Epithelial cell of esophagus (primary cell): ENCODE data around the gene ARL11.

ENCODE experiments used
- DNase-seq: peaks from one replicate; pipeline ENCODE4 v3.0.0; 2010; ENCODE audit warnings: low read depth
- H3K4me3 ChIP-seq: 2 replicates; pipeline ENCODE4 v1.5.1; 2011; ENCODE audit warnings: mild to moderate bottlenecking, low read length, control low read depth
- CTCF ChIP-seq: IDR thresholded peaks from 2 replicates; pipeline ENCODE4 v1.5.1; 2011; ENCODE audit warnings: low read depth, mild to moderate bottlenecking, low read length, control low read depth, inconsistent platforms; ENCODE audit not compliant: insufficient read depth; ENCODE audit errors: missing control alignments

The ARL11 gene

DNA sequence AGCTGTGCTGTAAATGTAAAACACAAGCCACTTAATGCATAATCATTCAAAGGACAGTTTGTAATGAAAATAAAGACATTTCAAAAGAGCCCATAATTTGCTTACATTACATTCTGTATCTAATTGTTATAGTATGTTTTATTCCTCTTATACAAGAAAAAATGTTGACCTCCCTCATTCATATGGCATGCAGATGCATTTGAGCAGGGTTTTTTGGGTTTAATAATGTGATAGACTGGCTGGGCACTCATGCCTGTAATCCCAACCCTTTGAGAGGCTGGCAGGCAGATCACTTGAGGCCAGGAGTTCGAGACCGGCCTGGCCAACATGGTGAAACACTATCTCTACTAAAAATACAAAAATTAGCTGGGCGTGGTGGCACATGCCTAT, 11.6 kb upstream of the ARL11 start:
- DNase-seq: no peak
- TF ChIP-seq CTCF: no peak
- H3K4me3 ChIP-seq: no peak overlapping the region

GRCh38 chr13:49620170-49620621, 8.1 kb upstream of the ARL11 start:
- H3K4me3 ChIP-seq: no peak overlapping the region
- no peak for TF ChIP-seq CTCF
- DNase-seq: no peak

GRCh38 chr13:49622174-49622946, 5.9 kb upstream of the ARL11 start:
- no peak for DNase-seq
- TF ChIP-seq CTCF: no peak
- H3K4me3 ChIP-seq: no peak overlapping the region

DNA sequence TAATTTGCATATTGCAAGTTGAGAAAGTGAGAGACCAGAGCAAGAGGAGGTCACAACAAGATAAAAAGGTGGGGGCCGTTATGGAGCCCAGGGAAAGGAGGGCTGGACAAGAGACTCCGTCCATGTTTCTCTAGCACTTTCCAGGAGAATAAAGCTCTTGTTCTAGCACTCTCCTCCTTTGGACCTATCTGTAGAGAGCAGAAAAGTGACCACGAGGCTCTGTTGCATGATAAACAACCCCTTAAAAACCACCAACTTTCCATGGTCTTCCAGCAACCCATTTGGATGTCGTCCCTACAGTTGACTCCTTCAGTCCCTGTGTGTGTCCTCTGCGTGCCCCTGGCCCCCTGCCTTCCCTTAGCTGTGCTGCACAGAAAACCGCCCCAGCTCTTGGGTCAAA, 4.1 kb upstream of the ARL11 start:
- TF ChIP-seq CTCF: no peak
- DNase-seq: no peak
- H3K4me3 ChIP-seq: no peak overlapping the region

DNA sequence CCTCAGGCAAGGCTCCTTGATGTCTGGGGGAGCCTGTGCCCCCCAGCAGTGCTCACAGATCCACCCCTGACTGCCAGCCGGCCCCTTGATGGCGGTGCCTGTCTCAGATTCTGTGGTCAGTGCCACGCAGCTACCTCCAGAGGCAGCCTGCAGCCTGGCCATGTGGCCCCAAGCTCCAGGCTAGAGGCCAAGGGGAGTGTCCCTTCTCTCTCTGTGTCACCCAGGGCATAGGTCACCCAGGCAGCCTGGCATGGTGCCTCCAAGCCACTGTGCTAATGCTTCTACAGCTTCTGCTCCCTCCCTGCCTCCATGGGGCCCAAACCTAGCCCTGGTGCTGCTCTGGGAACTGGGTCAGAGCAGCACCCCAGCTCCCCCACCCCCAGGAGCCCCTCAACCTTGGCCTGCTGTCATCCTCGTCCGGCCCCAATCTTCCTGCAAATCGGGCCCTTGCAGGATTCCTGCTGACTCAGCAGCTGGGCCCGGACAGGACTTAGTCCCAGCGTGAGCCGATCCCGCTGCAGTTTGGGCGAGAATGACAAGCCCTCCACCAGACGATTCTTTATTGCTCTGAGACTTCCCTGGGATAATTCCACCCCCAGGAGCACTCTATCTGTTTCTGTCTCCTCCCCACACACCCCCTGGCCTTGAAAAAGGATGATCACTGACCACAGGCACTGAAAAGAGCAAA, 2.8 kb upstream of the ARL11 start:
- TF ChIP-seq CTCF: no peak
- no peak for DNase-seq
- H3K4me3 ChIP-seq: no peak overlapping the region

- no peak for TF ChIP-seq CTCF
- no peak overlapping the region for H3K4me3 ChIP-seq
- DNase-seq: no peak
Observed at GRCh38 chr13:49629196-49629938, 1.1 kb downstream of the ARL11 start.
